HepG2 (cell line): Measurements from ENCODE around the gene NES.

ENCODE experiments used
- GATAD2A ChIP-seq: IDR thresholded peaks from 2 replicates; pipeline ENCODE4 v1.6.1; 2016
- NR2C2 ChIP-seq: sonication (generic); formaldehyde crosslinking; IDR thresholded peaks from 2 replicates; pipeline ENCODE4 v1.4.0; 2020; ENCODE audit warnings: missing genetic modification reagents, mild to moderate bottlenecking, moderate library complexity, borderline replicate concordance
- ZNF382 ChIP-seq: sonication (generic); formaldehyde crosslinking; IDR thresholded peaks from 2 replicates; pipeline ENCODE4 v1.5.0; 2020; ENCODE audit warnings: missing genetic modification reagents, mild to moderate bottlenecking, borderline replicate concordance

GRCh38 chr1:156684227-156684782 is 7.1 kb upstream of the NES start:
- TF ChIP-seq GATAD2A (CRISPR knock-in tag): no peak
- no peak for TF ChIP-seq ZNF382
- TF ChIP-seq NR2C2 (CRISPR knock-in tag): no peak
